HFF-Myc (cell line): ENCODE data around the gene RER1.

Experiments used
- DNase-seq: peaks from one replicate; pipeline ENCODE4 v3.0.0-alpha.2; 2011; ENCODE audit warnings: low read depth; ENCODE audit errors: extremely low read depth
- H3K4me3 ChIP-seq: replicated peaks from 2 replicates; pipeline ENCODE4 v1.5.1; 2011; ENCODE audit warnings: low read depth, mild to moderate bottlenecking, control low read depth, low read length
- TF ChIP-seq, protein P1 (sequence below): IDR thresholded peaks from 2 replicates; pipeline ENCODE4 v1.5.1; 2012; ENCODE audit warnings: mild to moderate bottlenecking, low read depth, low read length, control low read depth; ENCODE audit errors: missing control alignments

Gene RER1

DNA sequence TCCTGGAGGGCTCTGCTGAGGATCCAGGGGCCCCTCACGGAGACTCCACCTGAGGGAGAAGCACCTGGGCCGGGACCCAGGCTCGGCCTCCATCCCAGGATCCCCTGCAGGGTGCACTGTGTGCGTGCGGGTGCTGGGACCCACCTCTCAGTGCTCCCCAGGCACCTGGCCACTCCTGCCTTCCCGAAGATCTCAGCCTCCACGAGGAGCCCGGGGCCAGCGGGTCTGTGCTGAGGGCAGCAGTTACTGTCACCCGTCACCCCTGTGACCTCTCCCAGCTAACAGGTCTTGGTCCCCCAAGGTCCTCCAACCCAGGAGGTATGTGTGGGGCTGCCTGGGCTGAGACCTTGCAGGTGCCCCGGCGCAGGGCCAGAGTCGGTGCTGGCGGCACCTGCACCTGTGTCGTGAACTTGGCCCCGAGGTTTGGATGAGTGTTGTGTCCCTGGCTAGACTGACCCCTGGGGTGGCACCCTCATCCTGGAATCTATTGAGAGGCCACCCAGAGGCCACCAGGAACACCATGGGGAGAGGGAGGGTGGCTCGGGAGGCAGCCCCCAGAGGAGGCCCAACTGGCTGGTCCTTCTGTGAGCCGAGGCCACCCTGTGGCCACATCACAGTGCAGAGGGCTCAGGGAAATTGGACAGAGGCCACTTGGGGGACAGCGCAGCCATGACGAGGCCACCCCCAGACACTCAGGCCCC, 17.9 kb upstream of the RER1 start:
- TF ChIP-seq, protein P1, sequence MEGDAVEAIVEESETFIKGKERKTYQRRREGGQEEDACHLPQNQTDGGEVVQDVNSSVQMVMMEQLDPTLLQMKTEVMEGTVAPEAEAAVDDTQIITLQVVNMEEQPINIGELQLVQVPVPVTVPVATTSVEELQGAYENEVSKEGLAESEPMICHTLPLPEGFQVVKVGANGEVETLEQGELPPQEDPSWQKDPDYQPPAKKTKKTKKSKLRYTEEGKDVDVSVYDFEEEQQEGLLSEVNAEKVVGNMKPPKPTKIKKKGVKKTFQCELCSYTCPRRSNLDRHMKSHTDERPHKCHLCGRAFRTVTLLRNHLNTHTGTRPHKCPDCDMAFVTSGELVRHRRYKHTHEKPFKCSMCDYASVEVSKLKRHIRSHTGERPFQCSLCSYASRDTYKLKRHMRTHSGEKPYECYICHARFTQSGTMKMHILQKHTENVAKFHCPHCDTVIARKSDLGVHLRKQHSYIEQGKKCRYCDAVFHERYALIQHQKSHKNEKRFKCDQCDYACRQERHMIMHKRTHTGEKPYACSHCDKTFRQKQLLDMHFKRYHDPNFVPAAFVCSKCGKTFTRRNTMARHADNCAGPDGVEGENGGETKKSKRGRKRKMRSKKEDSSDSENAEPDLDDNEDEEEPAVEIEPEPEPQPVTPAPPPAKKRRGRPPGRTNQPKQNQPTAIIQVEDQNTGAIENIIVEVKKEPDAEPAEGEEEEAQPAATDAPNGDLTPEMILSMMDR, result no peak
- H3K4me3 ChIP-seq, result no peak overlapping the region
- DNase-seq, result no peak

DNA sequence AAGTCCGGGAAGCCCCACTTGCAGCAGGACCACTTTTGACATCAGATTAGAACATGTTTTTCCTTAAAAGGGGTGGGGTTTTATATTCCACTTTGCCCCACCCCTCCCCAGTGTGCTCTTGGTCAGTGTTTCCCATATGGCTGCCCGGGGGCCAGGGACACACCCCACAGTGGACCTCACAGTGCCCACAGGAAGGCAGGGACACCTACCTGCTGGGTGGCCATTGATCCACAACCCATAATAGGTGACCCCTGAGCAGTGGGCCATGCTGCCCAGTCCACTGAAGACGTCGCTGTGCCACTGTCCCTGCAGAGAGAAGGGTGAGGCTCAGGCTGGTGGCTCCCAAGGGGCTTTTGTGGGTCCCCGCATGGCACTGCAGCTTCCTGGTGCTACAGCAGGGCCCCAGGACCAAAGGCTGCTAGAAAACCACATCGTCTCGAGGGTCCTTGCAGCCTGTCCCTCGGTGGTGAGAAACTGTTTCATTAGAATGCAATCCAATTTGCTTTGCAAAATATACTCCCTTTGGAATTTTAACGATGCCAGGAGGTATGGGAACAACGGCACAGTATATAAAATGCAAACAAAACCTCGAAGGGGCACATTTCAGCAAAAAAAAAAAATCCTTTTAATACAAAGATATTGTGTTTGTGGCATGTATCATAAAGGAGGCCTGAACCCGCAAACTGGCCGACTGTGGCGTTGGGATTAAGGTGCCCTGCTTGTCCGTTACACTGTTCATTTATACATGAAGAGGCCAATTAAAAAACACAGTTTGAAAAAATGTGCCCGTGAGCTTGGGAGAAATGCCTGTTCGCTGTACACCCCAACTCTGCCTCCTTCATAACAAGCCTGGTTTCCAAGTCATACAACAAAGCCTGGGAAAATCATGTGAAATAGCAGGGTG, 17.1 kb upstream of the RER1 start:
- TF ChIP-seq, protein P1, result no peak
- DNase-seq, result no peak
- H3K4me3 ChIP-seq, result no peak overlapping the region

DNA sequence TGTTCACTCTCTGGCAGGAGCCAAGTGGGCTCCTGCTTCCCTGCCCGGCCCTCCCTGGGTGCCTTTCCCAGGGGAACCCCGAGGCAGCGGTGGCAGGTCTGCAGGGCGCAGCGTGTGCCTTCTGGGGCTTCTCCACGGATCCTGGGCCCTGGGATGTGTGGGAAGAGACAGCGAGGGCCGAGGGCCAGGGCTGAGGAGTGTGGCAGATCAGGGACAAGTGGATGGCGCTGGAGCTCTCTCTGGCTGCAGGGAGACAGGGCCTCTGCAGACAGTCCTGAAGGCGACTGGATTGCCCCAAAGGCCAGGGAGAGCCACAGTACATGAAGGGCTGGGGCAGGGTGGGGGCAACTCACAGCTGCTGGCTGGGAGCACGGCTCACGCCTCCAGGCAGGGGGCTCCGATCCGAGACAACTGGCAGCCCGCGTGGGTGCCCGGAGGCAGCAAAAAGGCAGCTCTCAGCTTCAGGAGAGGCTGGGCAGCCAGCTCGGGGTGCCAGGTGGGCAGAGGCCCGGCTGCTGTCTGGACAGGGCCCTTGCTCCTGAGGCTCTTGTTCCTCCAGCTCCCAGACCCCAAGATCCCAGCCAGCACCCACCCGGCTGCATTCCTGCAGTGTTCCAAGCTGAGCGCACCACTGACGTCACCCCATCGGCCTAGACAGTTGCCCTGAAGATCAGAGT, 16.3 kb upstream of the RER1 start:
- H3K4me3 ChIP-seq, result no peak overlapping the region
- TF ChIP-seq, protein P1, result no peak
- no peak for DNase-seq

DNA sequence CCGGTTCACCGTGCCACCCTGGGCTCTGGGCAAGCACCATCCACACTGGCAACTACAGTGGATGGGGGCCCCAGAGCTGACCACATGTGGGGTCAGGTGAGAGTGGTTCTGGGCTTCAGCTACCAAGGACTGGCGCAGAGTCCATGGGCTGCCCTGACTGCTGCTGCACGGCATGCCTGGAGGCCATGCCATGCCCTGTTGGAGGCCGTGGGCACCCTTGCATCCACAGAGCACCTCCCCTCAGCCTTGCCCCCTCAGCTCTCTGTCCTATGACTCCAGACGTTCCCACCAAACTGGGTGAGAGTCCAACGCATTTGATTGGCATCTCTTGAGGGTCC, 15.7 kb upstream of the RER1 start:
- TF ChIP-seq, protein P1, result no peak

DNA sequence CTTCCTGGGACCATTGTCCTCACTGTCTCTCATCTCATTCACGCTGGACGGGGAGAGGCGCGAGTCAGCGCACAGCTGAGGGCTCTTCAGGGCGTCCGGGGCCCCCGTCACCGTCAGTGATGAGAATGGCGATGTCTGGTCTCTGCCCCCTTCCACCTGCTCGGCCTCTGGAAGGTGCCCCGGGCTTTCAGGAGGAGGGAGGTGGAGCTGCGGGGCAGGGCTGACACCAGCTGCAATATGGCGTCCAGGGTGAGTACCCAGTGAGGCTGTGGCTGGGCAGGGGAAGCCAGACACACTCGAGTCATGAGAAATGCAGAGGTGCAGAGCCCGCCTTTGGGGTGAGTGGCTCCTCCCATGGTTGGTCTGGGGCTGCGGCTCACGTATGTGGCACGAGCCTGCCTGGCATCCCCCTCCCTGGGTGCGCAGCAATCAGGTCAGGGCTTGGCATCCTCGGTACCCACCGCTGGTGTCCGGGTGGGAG, 15.3 kb upstream of the RER1 start:
- DNase-seq, result no peak
- TF ChIP-seq, protein P1, result no peak
- H3K4me3 ChIP-seq, result no peak overlapping the region

More for the DNA sequence above, 15.7 kb upstream of the RER1 start:
- H3K4me3 ChIP-seq, result no peak overlapping the region
- DNase-seq, result no peak

DNA sequence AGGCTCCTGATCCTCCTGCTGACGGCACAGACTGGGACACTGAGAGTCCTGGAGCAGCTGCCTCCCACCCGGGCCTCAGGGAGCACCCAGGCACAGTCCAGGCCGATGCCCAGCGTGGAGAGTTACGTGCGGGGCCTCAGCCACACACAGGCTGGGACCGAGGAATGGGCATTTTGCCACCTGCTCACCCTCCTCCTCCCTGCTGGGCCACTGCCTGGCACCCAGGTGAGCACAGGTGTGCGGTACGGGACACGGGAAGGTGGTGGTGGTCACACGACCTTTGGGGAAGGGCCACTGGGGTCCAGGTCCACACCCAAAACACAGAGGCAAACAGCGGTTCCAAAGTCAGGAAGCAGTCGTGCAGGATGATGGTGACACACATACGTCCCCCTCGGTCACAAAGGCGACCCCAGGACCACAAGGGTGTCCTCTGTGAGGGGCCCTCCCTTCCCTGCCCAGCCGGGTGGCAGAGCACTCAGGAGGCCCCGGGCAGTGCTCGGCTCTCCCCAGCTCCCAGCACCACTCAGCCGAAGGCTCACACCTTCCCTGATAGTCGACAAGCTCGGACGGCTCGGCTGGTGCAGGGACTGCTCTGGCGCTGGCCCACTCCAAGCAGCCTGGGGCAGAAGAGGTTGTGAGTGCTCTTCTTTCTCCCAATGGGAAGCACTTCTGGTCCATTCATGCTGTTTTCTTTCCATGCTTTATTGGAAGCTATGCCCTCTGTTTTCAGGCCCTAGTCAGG, 14.5 kb upstream of the RER1 start:
- DNase-seq, result no peak
- TF ChIP-seq, protein P1, result no peak

More for the DNA sequence above, 14.5 kb upstream of the RER1 start:
- no peak overlapping the region for H3K4me3 ChIP-seq
